ENCODE results near the gene BLOC1S6.

Gene BLOC1S6

GRCh38 chr15:45588219-45588875 is 1.2 kb downstream of the BLOC1S6 start:
- DNase-seq: no peak

GRCh38 chr15:45589256-45589655 is 2.1 kb downstream of the BLOC1S6 start:
- DNase-seq: no peak

GRCh38 chr15:45594319-45594718 is 7.1 kb downstream of the BLOC1S6 start:
- no peak for DNase-seq

GRCh38 chr15:45594835-45595530 is 7.8 kb downstream of the BLOC1S6 start:
- DNase-seq: no peak

GRCh38 chr15:45603881-45604280 is 16.7 kb downstream of the BLOC1S6 start:
- no peak for DNase-seq

GRCh38 chr15:45604326-45604725 is 17.1 kb downstream of the BLOC1S6 start:
- no peak for DNase-seq

GRCh38 chr15:45606413-45606812 is 19.2 kb downstream of the BLOC1S6 start:
- DNase-seq: no peak

GRCh38 chr15:45606841-45607240 is 19.7 kb downstream of the BLOC1S6 start:
- DNase-seq: no peak

- no peak for DNase-seq
Measured at GRCh38 chr15:45611305-45611704, 24.1 kb downstream of the BLOC1S6 start.

GRCh38 chr15:45612790-45613415 is 25.7 kb downstream of the BLOC1S6 start:
- no peak for DNase-seq

- no peak for DNase-seq
Measured at GRCh38 chr15:45616901-45617323, 29.7 kb downstream of the BLOC1S6 start.

GRCh38 chr15:45618813-45619212 is 31.6 kb downstream of the BLOC1S6 start:
- DNase-seq: no peak

GRCh38 chr15:45628136-45628535 is 41.0 kb downstream of the BLOC1S6 start:
- DNase-seq: no peak

GRCh38 chr15:45630917-45631691 is 43.9 kb downstream of the BLOC1S6 start:
- DNase-seq: no peak

GRCh38 chr15:45631776-45632175 is 44.6 kb downstream of the BLOC1S6 start:
- DNase-seq: no peak

- DNase-seq: peak; percentile 80
Measured at GRCh38 chr15:45634432-45635190, 47.4 kb downstream of the BLOC1S6 start, which contains the start of gene SQOR. Gene SQOR (plus strand): TSS chr15:45635029. CDS start chr15:45658924, 23,895 bp downstream.

GRCh38 chr15:45635191-45635638 is 48.0 kb downstream of the BLOC1S6 start:
- DNase-seq: peak; percentile 82

GRCh38 chr15:45635763-45636292 is 48.6 kb downstream of the BLOC1S6 start:
- DNase-seq: no peak

- DNase-seq: no peak
Measured at GRCh38 chr15:45637141-45637540, 50.0 kb downstream of the BLOC1S6 start.

- DNase-seq: peak; percentile 28
Measured at GRCh38 chr15:45637552-45638033, 50.4 kb downstream of the BLOC1S6 start.

- no peak for DNase-seq
Measured at GRCh38 chr15:45640616-45641015, 53.4 kb downstream of the BLOC1S6 start.

- no peak for DNase-seq
Measured at GRCh38 chr15:45641374-45641781, 54.2 kb downstream of the BLOC1S6 start.

Measured in NK-92 treated with Interleukin-12 subunit alpha and Interleukin-12 subunit beta, amount 100 ng/mL, for 24 hours (cell line).